ENCODE results near the gene TXNRD1. TPM values are rescaled to one million over a fixed set of nuclear protein-coding genes. Genes with fewer than 3 reads are reported as not detected.
A peak's percentile ranks its signal among the peaks of the same experiment; 100 is the strongest.
"Not testable (repeated sequence)": the region's sequence is repeated elsewhere in the genome, so short reads cannot be mapped to it uniquely, and the experiment has no call there.

Gene TXNRD1
- total RNA-seq (10 to 100 TPM; 33.5 to 47.2 TPM), total RNA-seq (81.9 to 571 reads per million in 2 donors)

- Mint-ChIP-seq H3K4me3 (peak within 1 kb of the TSS; percentile 87), H3K27me3 (no peaks in the 10 kb centered on the region), H3K36me3 (ENCODE audit: low read depth) (no peaks in the 10 kb centered on the region), H3K27ac (peak within 1 kb of the TSS; percentile 80), H3K4me1 (peaks cover 21% of the 10 kb centered on the region)
- peak; percentile 69 to 81 (median 70) for DNase-seq
- ATAC-seq = peak; percentile 93
- H3K9me3 ChIP-seq (ENCODE audit: control insufficient read depth, low read length, poor library complexity, severe bottlenecking) = no peaks in the 10 kb centered on the region
Measured at GRCh38 chr12:104215638-104216297, at the start of gene TXNRD1. TXNRD1 (plus strand) TSS chr12:104215779; CDS start chr12:104215803, 24 bp downstream.

- Mint-ChIP-seq H3K27ac (no peak overlapping the region), H3K27me3 (peaks cover 12% of the 10 kb centered on the region), H3K36me3 (ENCODE audit: low read depth) (peaks cover 6% of the 10 kb centered on the region), H3K4me3 (no peak overlapping the region), H3K4me1 (peaks cover 3% of the 10 kb centered on the region)
- ATAC-seq (no peak), DNase-seq (no peak)
- no peaks in the 10 kb centered on the region for H3K9me3 ChIP-seq (ENCODE audit: control insufficient read depth, low read length, poor library complexity, severe bottlenecking)
Measured at GRCh38 chr12:104165801-104166200, 49.8 kb upstream of the TXNRD1 start.

GRCh38 chr12:104166465-104166864 lies 49.1 kb upstream of the TXNRD1 start:
- H3K4me3 Mint-ChIP-seq = no peak overlapping the region

GRCh38 chr12:104167519-104168458 lies 47.8 kb upstream of the TXNRD1 start:
- no peaks in the 10 kb centered on the region for H3K9me3 ChIP-seq (ENCODE audit: control insufficient read depth, low read length, poor library complexity, severe bottlenecking)
- Mint-ChIP-seq H3K27me3 (peaks cover 12% of the 10 kb centered on the region), H3K27ac (no peak overlapping the region), H3K4me1 (peaks cover 2% of the 10 kb centered on the region), H3K36me3 (ENCODE audit: low read depth) (peaks cover 4% of the 10 kb centered on the region), H3K4me3 (no peak overlapping the region)
- no peak for ATAC-seq
- no peak for DNase-seq

More at GRCh38 chr12:104166465-104166864, 49.1 kb upstream of the TXNRD1 start:
- DNase-seq (no peak), ATAC-seq (no peak)
- H3K9me3 ChIP-seq (ENCODE audit: control insufficient read depth, low read length, poor library complexity, severe bottlenecking) = no peaks in the 10 kb centered on the region
- peaks cover 3% of the 10 kb centered on the region for H3K4me1 Mint-ChIP-seq
- H3K27me3 Mint-ChIP-seq = peaks cover 12% of the 10 kb centered on the region
- no peak overlapping the region for H3K27ac Mint-ChIP-seq
- peaks cover 6% of the 10 kb centered on the region for H3K36me3 Mint-ChIP-seq (ENCODE audit: low read depth)

GRCh38 chr12:104168596-104168995 lies 47.0 kb upstream of the TXNRD1 start:
- no peak for ATAC-seq
- Mint-ChIP-seq H3K4me3 (no peak overlapping the region), H3K27ac (no peak overlapping the region), H3K4me1 (no peaks in the 10 kb centered on the region), H3K36me3 (ENCODE audit: low read depth) (peaks cover 2% of the 10 kb centered on the region), H3K27me3 (peaks cover 12% of the 10 kb centered on the region)
- H3K9me3 ChIP-seq (ENCODE audit: control insufficient read depth, low read length, poor library complexity, severe bottlenecking) = no peaks in the 10 kb centered on the region
- DNase-seq = no peak

- Mint-ChIP-seq H3K4me3 (no peak overlapping the region), H3K27ac (no peak overlapping the region), H3K4me1 (peaks cover 3% of the 10 kb centered on the region), H3K27me3 (peaks cover 12% of the 10 kb centered on the region), H3K36me3 (ENCODE audit: low read depth) (peaks cover 2% of the 10 kb centered on the region)
- no peak for DNase-seq
- no peak for ATAC-seq
- H3K9me3 ChIP-seq (ENCODE audit: control insufficient read depth, low read length, poor library complexity, severe bottlenecking) = no peaks in the 10 kb centered on the region
Measured at GRCh38 chr12:104171785-104172569, 43.6 kb upstream of the TXNRD1 start.

GRCh38 chr12:104172570-104172947 lies 43.0 kb upstream of the TXNRD1 start:
- Mint-ChIP-seq H3K36me3 (ENCODE audit: low read depth) (peaks cover 2% of the 10 kb centered on the region), H3K4me1 (peaks cover 3% of the 10 kb centered on the region), H3K27ac (no peak overlapping the region), H3K4me3 (no peak overlapping the region), H3K27me3 (peaks cover 16% of the 10 kb centered on the region)
- H3K9me3 ChIP-seq (ENCODE audit: control insufficient read depth, low read length, poor library complexity, severe bottlenecking) = no peaks in the 10 kb centered on the region
- DNase-seq (no peak), ATAC-seq (no peak)

GRCh38 chr12:104173804-104174203 lies 41.8 kb upstream of the TXNRD1 start:
- Mint-ChIP-seq H3K4me1 (peaks cover 10% of the 10 kb centered on the region), H3K27me3 (peaks cover 16% of the 10 kb centered on the region)
- H3K9me3 ChIP-seq (ENCODE audit: control insufficient read depth, low read length, poor library complexity, severe bottlenecking); H3K36me3 Mint-ChIP-seq (ENCODE audit: low read depth); H3K4me3 Mint-ChIP-seq; H3K27ac Mint-ChIP-seq; DNase-seq; ATAC-seq: not testable (repeated sequence)

GRCh38 chr12:104175726-104176247 lies 39.8 kb upstream of the TXNRD1 start:
- H3K4me3 Mint-ChIP-seq = no peak overlapping the region
- H3K4me1 Mint-ChIP-seq = peaks cover 10% of the 10 kb centered on the region
- H3K9me3 ChIP-seq (ENCODE audit: control insufficient read depth, low read length, poor library complexity, severe bottlenecking) = no peaks in the 10 kb centered on the region
- no peaks in the 10 kb centered on the region for H3K36me3 Mint-ChIP-seq (ENCODE audit: low read depth)
- H3K27me3 Mint-ChIP-seq = peaks cover 15% of the 10 kb centered on the region
- H3K27ac Mint-ChIP-seq = no peak overlapping the region
- ATAC-seq (no peak), DNase-seq (no peak)

GRCh38 chr12:104177336-104177662 lies 38.3 kb upstream of the TXNRD1 start:
- no peaks in the 10 kb centered on the region for H3K9me3 ChIP-seq (ENCODE audit: control insufficient read depth, low read length, poor library complexity, severe bottlenecking)
- peaks cover 13% of the 10 kb centered on the region for H3K4me1 Mint-ChIP-seq
- DNase-seq (no peak), ATAC-seq (no peak)
- peaks cover 20% of the 10 kb centered on the region for H3K27me3 Mint-ChIP-seq
- peak overlapping the region; percentile 62 for H3K27ac Mint-ChIP-seq
- H3K36me3 Mint-ChIP-seq (ENCODE audit: low read depth) = no peaks in the 10 kb centered on the region
- H3K4me3 Mint-ChIP-seq = no peak overlapping the region

- Mint-ChIP-seq H3K27ac (peak overlapping the region; percentile 62), H3K4me1 (peaks cover 13% of the 10 kb centered on the region), H3K36me3 (ENCODE audit: low read depth) (no peaks in the 10 kb centered on the region), H3K27me3 (peaks cover 20% of the 10 kb centered on the region), H3K4me3 (no peak overlapping the region)
- DNase-seq (no peak), ATAC-seq (no peak)
- no peaks in the 10 kb centered on the region for H3K9me3 ChIP-seq (ENCODE audit: control insufficient read depth, low read length, poor library complexity, severe bottlenecking)
Measured at GRCh38 chr12:104177663-104178501, 37.7 kb upstream of the TXNRD1 start.

GRCh38 chr12:104180374-104180773 lies 35.2 kb upstream of the TXNRD1 start:
- Mint-ChIP-seq H3K4me3 (no peak overlapping the region), H3K27me3 (peaks cover 20% of the 10 kb centered on the region), H3K36me3 (ENCODE audit: low read depth) (no peaks in the 10 kb centered on the region), H3K27ac (no peak overlapping the region), H3K4me1 (peaks cover 10% of the 10 kb centered on the region)
- no peaks in the 10 kb centered on the region for H3K9me3 ChIP-seq (ENCODE audit: control insufficient read depth, low read length, poor library complexity, severe bottlenecking)
- ATAC-seq = no peak
- no peak for DNase-seq

All from T-helper 17 cell (primary cell).